ENCODE measurements around the gene FSTL3. TPM values are rescaled to one million over a fixed set of nuclear protein-coding genes. Genes with fewer than 3 reads are reported as not detected.
A peak's percentile ranks its signal among the peaks of the same experiment; 100 is the strongest.

Gene FSTL3
- total and polyA plus RNA-seq, 2 of the 13 experiments (the other 11 are each of a cell fraction or from before 2014, with no cell fraction given), result 13.5 to 15.6 TPM

DNA sequence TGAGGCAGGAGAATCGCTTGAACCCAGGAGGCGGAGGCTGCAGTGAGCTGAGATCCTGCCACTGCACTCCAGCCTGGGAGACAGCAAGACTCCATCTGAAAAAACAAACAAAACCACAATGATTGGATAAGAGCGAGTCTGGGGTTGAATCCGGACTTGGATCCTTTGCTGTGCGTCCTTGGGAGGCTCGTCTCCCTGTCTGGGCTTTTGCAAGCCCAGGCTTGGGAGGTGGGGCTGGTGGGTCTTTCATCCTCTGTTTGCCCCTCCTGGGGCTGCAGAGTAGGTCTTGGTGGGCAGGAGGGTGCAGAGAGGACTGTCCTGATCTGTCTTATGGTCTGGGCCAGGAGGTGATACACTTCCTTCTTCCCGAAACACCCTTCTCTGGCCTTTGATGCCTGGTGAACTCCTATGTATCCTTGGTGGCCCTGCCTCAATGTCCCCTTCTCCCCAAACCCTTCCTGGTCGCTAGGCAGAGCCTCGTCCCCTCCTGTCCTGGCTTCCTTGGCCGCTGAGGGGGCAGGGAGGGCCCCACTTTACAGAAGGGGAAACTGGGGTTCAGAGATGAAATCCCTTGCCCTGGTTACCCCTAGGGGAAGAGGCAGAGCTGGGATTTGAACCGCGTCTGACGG is 49.4 kb downstream of the FSTL3 start:
- H3K79me2 ChIP-seq (ENCODE audit: insufficient read depth, low read length), result no peaks in the 10 kb centered on the region
- FAIRE-seq, result no peak
- no peak overlapping the region for H3K9ac ChIP-seq (ENCODE audit: insufficient read depth, low read depth, low read length)
- H4K20me1 ChIP-seq (ENCODE audit: insufficient read depth, low read length), result no peaks in the 10 kb centered on the region
- H3K27ac ChIP-seq (ENCODE audit: extremely low read length, insufficient read depth, low read length), result no peak overlapping the region
- in situ Hi-C loops (cut with HindIII; ENCODE audit: extremely low pct_ligation_motif_present, low pct_unique_long_range_greater_than_20kb) (no loop called here), intact Hi-C loops (cut with micrococcal nuclease; ENCODE audit: unreplicated experiment) (no loop called here)
- no TSS peak for BruUV-seq (replicated peaks)
- H2AFZ ChIP-seq (ENCODE audit: low read length), result no peak overlapping the region
- TF ChIP-seq TP53 (CRISPR knock-in tag; conservative IDR thresholded peaks at IDR 0.05) (no peak), ZNF768 (CRISPR knock-in tag; IDR thresholded peaks at IDR 0.05) (peak; percentile 91), ZNF572 (CRISPR knock-in tag; IDR thresholded peaks at IDR 0.05) (no peak)
- H3K27me3 ChIP-seq (ENCODE audit: control insufficient read depth in 1 of 2, insufficient read depth in 2 of 2, low read length in 2 of 2), result no peaks in the 10 kb centered on the region
- 78% methylated on average over 11 of the region's 13 CpGs for WGBS (ENCODE audit: low lambda C conversion rate)
- no peak for DNase-seq (ENCODE audit: low spot score)
- CTCF ChIA-PET (ENCODE audit: low intra/inter-chr PET ratio, low total read pairs), result no interaction called here
- no peaks in the 10 kb centered on the region for H3K9me3 ChIP-seq (ENCODE audit: low read length)
- H3K36me3 ChIP-seq (replicated peaks in 1 of 2; ENCODE audit: control insufficient read depth in 1 of 2, insufficient read depth in 2 of 2, low read length in 2 of 2), result no peaks in the 10 kb centered on the region
- ATAC-seq, result no peak
- H3K4me3 ChIP-seq (replicated peaks in 1 of 3; ENCODE audit: insufficient read depth in 1 of 3, low read depth in 2 of 3, low read length in 3 of 3), result no peak overlapping the region
- H3K4me2 ChIP-seq (ENCODE audit: low read depth, low read length), result no peak overlapping the region
- peaks cover 19% of the 10 kb centered on the region for H3K4me1 ChIP-seq (ENCODE audit: insufficient read depth, low read length)
- POLR2A ChIA-PET, result no interaction called here

DNA sequence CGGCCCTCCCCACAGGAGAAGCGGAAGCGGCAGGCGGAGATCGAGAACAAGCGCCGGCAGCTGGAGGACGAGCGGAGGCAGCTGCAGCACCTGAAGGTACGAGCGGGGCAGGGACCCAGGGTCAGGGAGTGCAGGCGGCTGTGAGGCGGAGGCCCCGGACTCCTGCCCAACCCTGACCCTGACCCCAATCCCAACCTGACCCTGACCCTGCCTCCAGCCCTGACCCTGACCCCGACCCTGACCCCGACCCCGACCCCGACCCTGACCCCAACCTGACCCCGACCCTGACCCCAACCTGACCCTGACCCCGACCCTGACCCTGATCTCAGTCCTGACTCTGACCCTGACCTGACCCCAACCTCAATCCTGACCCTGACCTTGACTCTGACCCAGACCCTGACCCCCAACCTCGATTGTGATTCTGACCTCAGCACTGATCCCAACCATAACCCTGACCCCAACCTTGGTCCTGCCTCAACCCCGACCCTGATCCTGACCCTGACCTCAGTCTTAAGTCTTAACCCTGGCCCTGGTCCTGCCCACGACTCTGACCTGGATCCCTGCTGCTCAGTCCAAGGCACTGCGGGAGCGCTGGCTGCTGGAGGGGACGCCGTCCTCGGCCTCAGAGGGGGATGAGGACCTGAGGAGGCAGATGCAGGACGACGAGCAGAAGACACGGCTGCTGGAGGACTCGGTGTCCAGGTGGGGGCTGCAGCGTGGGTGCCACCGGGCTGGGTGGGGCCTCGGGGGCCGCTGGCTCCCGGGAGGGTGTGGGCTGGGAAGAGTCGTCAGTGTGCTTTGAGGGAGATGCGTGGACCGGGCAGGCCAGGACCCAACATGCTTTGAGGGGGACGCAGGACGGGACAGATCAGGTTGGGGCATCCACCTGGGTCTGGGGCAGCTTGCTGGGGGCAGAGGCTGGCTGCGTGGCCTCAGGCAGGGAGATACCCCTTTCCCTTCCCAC is 51.1 kb downstream of the FSTL3 start:
- ChIA-PET CTCF (ENCODE audit: low intra/inter-chr PET ratio, low total read pairs) (no interaction called here), POLR2A (interaction anchor here (0.8 kb wide), 1 partner anchor 48 kb away, joined by 3 read pairs; no protein-coding TSS in a partner anchor)
- H3K36me3 ChIP-seq (replicated peaks in 1 of 2; ENCODE audit: control insufficient read depth in 1 of 2, insufficient read depth in 2 of 2, low read length in 2 of 2), result no peaks in the 10 kb centered on the region
- H3K4me2 ChIP-seq (ENCODE audit: low read depth, low read length), result no peak overlapping the region
- H3K79me2 ChIP-seq (ENCODE audit: insufficient read depth, low read length), result no peaks in the 10 kb centered on the region
- no peaks in the 10 kb centered on the region for H3K27me3 ChIP-seq (ENCODE audit: control insufficient read depth in 1 of 2, insufficient read depth in 2 of 2, low read length in 2 of 2)
- no peak overlapping the region for H3K27ac ChIP-seq (ENCODE audit: extremely low read length, insufficient read depth, low read length)
- FAIRE-seq (no peak), DNase-seq (ENCODE audit: low spot score) (no peak), ATAC-seq (peak; percentile 48)
- in situ Hi-C loops (cut with HindIII; ENCODE audit: extremely low pct_ligation_motif_present, low pct_unique_long_range_greater_than_20kb) (no loop called here), intact Hi-C loops (cut with micrococcal nuclease; ENCODE audit: unreplicated experiment) (no loop called here)
- H2AFZ ChIP-seq (ENCODE audit: low read length), result no peak overlapping the region
- no peak overlapping the region for H3K9ac ChIP-seq (ENCODE audit: insufficient read depth, low read depth, low read length)
- peaks cover 12% of the 10 kb centered on the region for H3K4me1 ChIP-seq (ENCODE audit: insufficient read depth, low read length)
- no peak overlapping the region for H3K4me3 ChIP-seq (replicated peaks in 1 of 3; ENCODE audit: insufficient read depth in 1 of 3, low read depth in 2 of 3, low read length in 3 of 3)
- BruUV-seq (replicated peaks), result no TSS peak
- no peaks in the 10 kb centered on the region for H3K9me3 ChIP-seq (ENCODE audit: low read length)
- H4K20me1 ChIP-seq (ENCODE audit: insufficient read depth, low read length), result no peaks in the 10 kb centered on the region
- 86% methylated on average over 40 of the region's 43 CpGs for WGBS (ENCODE audit: low lambda C conversion rate)
- TF ChIP-seq BHLHE40 (IDR thresholded peaks at IDR 0.05; ENCODE audit: low read length), result 0 out of 2 replicates have a peak, but pooled peaks have one; percentile 6
- peak; percentile 47; the same call in 1 of the 2 replicates for TF ChIP-seq BORCS8-MEF2B (CRISPR knock-in tag; IDR thresholded peaks at IDR 0.05)
- no peak for TF ChIP-seq MAFF (IDR thresholded peaks at IDR 0.05; ENCODE audit: low read depth, low read length)
- no peak for TF ChIP-seq BRD4 (CRISPR knock-in tag; IDR thresholded peaks at IDR 0.05)
- TF ChIP-seq, protein P1, sequence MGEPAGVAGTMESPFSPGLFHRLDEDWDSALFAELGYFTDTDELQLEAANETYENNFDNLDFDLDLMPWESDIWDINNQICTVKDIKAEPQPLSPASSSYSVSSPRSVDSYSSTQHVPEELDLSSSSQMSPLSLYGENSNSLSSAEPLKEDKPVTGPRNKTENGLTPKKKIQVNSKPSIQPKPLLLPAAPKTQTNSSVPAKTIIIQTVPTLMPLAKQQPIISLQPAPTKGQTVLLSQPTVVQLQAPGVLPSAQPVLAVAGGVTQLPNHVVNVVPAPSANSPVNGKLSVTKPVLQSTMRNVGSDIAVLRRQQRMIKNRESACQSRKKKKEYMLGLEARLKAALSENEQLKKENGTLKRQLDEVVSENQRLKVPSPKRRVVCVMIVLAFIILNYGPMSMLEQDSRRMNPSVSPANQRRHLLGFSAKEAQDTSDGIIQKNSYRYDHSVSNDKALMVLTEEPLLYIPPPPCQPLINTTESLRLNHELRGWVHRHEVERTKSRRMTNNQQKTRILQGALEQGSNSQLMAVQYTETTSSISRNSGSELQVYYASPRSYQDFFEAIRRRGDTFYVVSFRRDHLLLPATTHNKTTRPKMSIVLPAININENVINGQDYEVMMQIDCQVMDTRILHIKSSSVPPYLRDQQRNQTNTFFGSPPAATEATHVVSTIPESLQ (CRISPR knock-in tag; conservative IDR thresholded peaks at IDR 0.05), result no peak
- TF ChIP-seq ZNF724P (CRISPR knock-in tag; IDR thresholded peaks at IDR 0.05; ENCODE audit: borderline replicate concordance), result no peak
- TF ChIP-seq DNMT1 (CRISPR knock-in tag; IDR thresholded peaks at IDR 0.05), result no peak
- no peak for TF ChIP-seq GZF1 (CRISPR knock-in tag; IDR thresholded peaks at IDR 0.05)
- peak; percentile 74 for TF ChIP-seq RXRA (CRISPR knock-in tag; IDR thresholded peaks at IDR 0.05)
- TF ChIP-seq, protein P2, sequence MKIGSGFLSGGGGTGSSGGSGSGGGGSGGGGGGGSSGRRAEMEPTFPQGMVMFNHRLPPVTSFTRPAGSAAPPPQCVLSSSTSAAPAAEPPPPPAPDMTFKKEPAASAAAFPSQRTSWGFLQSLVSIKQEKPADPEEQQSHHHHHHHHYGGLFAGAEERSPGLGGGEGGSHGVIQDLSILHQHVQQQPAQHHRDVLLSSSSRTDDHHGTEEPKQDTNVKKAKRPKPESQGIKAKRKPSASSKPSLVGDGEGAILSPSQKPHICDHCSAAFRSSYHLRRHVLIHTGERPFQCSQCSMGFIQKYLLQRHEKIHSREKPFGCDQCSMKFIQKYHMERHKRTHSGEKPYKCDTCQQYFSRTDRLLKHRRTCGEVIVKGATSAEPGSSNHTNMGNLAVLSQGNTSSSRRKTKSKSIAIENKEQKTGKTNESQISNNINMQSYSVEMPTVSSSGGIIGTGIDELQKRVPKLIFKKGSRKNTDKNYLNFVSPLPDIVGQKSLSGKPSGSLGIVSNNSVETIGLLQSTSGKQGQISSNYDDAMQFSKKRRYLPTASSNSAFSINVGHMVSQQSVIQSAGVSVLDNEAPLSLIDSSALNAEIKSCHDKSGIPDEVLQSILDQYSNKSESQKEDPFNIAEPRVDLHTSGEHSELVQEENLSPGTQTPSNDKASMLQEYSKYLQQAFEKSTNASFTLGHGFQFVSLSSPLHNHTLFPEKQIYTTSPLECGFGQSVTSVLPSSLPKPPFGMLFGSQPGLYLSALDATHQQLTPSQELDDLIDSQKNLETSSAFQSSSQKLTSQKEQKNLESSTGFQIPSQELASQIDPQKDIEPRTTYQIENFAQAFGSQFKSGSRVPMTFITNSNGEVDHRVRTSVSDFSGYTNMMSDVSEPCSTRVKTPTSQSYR (CRISPR knock-in tag; IDR thresholded peaks at IDR 0.05; ENCODE audit: borderline replicate concordance), result no peak

Measured in HepG2 (cell line).